CD4-positive, alpha-beta T cell (primary cell): ENCODE results near the gene MGAT1. TPM values are rescaled to one million over a fixed set of nuclear protein-coding genes. Genes with fewer than 3 reads are reported as not detected.

Experiments used
- ATAC-seq: fragments of 200-7000 bp; cut with Tn5 transposase; one replicate; pipeline ENCODE4 v1.10.0; 2022; ENCODE audit warnings: mild to moderate bottlenecking; ENCODE audit not compliant: poor library complexity
- CTCF ChIA-PET: fragments of 350-600 bp; sonication (Branson Sonifier 250); formaldehyde crosslinking; loops from one replicate; lab custom pipeline; 2021; ENCODE audit warnings: antibody characterized with exemption, inconsistent platforms; lab: Charles Lee
- POLR2A ChIA-PET: fragments of 350-600 bp; sonication (Branson Sonifier 250); formaldehyde crosslinking; loops from one replicate; lab custom pipeline; 2021; ENCODE audit warnings: antibody characterized with exemption, inconsistent platforms; lab: Charles Lee
- DNase-seq, 14 experiments: peaks; one replicate each; pipeline ENCODE4 v3.0.0-alpha.2; 2013 to 2020; ENCODE audit warnings: mixed read lengths in 2 of 14
- H3K27ac ChIP-seq, 2 donors: one replicate each; pipeline versions ENCODE4 v1.5.1 to v1.7.0; 2013; ENCODE audit warnings: low read length in 2 of 2, low read depth in 1 of 2, mild to moderate bottlenecking in 1 of 2
- H3K27me3 ChIP-seq, 2 experiments: 1 replicate in 1 of 2; 2 replicates in 1 of 2; pipeline versions ENCODE4 v1.6.1 to v1.7.0; 2013; ENCODE audit warnings: low read length in 2 of 2, control low read depth in 1 of 2, mild to moderate bottlenecking in 1 of 2, moderate library complexity in 1 of 2; ENCODE audit not compliant: insufficient read depth in 2 of 2, control insufficient read depth in 1 of 2
- H3K36me3 ChIP-seq: one replicate; pipeline ENCODE4 v1.6.1; 2013; ENCODE audit warnings: low read length, control low read depth; ENCODE audit not compliant: insufficient read depth
- H3K4me1 ChIP-seq: one replicate; pipeline ENCODE4 v1.6.1; 2013; ENCODE audit warnings: low read length, control low read depth; ENCODE audit not compliant: insufficient read depth
- H3K4me3 ChIP-seq: one replicate; pipeline ENCODE4 v1.5.1; 2013; ENCODE audit warnings: mild to moderate bottlenecking, low read length, moderate library complexity
- H3K9me3 ChIP-seq, 2 experiments: 1 replicate in 1 of 2; 2 replicates in 1 of 2; pipeline versions ENCODE4 v1.6.1 to v1.7.0; 2013; ENCODE audit warnings: low read length in 2 of 2, mild to moderate bottlenecking in 2 of 2, control low read depth in 1 of 2, moderate library complexity in 1 of 2; ENCODE audit not compliant: control insufficient read depth in 1 of 2, insufficient read depth in 1 of 2
- H3K27ac Mint-ChIP-seq: one replicate; pipeline ENCODE4 v1.8.0; 2020; ENCODE audit warnings: mixed read lengths
- H3K27me3 Mint-ChIP-seq: one replicate; pipeline ENCODE4 v1.8.0; 2021; ENCODE audit warnings: mixed read lengths
- H3K36me3 Mint-ChIP-seq: one replicate; pipeline ENCODE4 v1.8.0; 2021; ENCODE audit warnings: low read depth, mixed read lengths
- H3K4me1 Mint-ChIP-seq: one replicate; pipeline ENCODE4 v1.8.0; 2021; ENCODE audit warnings: low read depth, mixed read lengths
- H3K4me3 Mint-ChIP-seq: one replicate; pipeline ENCODE4 v1.8.0; 2020; ENCODE audit warnings: mild to moderate bottlenecking, mixed read lengths
- H3K9me3 Mint-ChIP-seq: one replicate; pipeline ENCODE4 v1.8.0; 2020; ENCODE audit warnings: mixed read lengths
- intact Hi-C, 2 experiments: fragments of 100-400 bp; cut with DNase I in 1 of 2; cut with micrococcal nuclease in 1 of 2; formaldehyde crosslinking; loops; one replicate each; pipeline versions ENCODE4 v1.15.1 to v1.9.0; 2023 to 2025; cut with DNase I, micrococcal nuclease
- total RNA-seq, 174 experiments: library from RNA in 2 of 174; stranded (reverse) in 2 of 174; gene quantifications; one replicate each; pipeline ENCODE4 v1.2.3 and lab custom pipeline; 2021 to 2026
- TF ChIP-seq, protein P1 (sequence below): fragments of 200-600 bp; IDR thresholded peaks from one replicate; pipeline ENCODE4 v1.8.0; 2022; ENCODE audit warnings: antibody characterized with exemption, mild to moderate bottlenecking

The MGAT1 gene
- total RNA-seq, 2 experiments from 2014 or later = 49.0 to 60.2 TPM

DNA sequence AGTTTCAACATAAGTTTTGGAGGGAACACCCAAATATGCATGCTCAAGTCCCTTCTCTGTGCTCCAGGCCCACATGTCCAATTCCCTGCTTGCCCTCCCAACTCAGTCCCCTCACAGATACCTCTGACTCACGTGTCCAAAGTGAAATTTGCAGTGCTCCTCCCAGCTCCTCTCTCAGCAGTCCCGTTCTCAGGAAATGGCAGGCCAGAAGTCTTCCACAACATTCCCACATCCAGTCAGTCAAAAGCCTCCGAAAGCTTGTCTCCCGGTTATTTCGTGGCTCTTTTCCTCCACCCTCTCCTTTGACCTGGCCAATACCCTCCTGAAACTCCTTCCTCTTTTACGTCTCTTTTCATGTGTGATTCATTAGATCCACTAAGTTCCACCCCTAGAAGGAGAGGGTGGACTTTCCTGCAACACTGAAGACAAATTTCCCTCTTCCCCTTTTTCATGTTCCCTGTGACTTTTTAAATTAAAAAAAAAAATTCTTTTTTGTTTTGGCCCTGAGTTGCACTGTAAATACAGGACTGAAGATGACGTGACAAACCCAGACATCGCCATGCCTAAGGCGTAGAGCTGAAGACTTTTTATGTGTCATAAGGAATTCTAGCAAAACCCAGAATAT, 12.8 kb upstream of the MGAT1 start:
- H3K9me3 Mint-ChIP-seq = no peaks in the 10 kb centered on the region
- Histone ChIP-seq H3K9me3 (no peaks in the 10 kb centered on the region), H3K36me3 (no peaks in the 10 kb centered on the region), H3K4me3 (no peak overlapping the region), H3K27ac (no peak overlapping the region), H3K4me1 (peaks cover 33% of the 10 kb centered on the region), H3K27me3 (no peaks in the 10 kb centered on the region)
- H3K27me3 Mint-ChIP-seq = no peaks in the 10 kb centered on the region
- H3K36me3 Mint-ChIP-seq = peaks cover 3% of the 10 kb centered on the region
- TF ChIP-seq, protein P1, sequence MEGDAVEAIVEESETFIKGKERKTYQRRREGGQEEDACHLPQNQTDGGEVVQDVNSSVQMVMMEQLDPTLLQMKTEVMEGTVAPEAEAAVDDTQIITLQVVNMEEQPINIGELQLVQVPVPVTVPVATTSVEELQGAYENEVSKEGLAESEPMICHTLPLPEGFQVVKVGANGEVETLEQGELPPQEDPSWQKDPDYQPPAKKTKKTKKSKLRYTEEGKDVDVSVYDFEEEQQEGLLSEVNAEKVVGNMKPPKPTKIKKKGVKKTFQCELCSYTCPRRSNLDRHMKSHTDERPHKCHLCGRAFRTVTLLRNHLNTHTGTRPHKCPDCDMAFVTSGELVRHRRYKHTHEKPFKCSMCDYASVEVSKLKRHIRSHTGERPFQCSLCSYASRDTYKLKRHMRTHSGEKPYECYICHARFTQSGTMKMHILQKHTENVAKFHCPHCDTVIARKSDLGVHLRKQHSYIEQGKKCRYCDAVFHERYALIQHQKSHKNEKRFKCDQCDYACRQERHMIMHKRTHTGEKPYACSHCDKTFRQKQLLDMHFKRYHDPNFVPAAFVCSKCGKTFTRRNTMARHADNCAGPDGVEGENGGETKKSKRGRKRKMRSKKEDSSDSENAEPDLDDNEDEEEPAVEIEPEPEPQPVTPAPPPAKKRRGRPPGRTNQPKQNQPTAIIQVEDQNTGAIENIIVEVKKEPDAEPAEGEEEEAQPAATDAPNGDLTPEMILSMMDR = no peak
- ChIA-PET POLR2A (interaction anchor here (1.5 to 19.8 kb wide), 3 partner anchors 9 to 18 kb away, joined by 5 to 612 read pairs (median 6); no protein-coding TSS in a partner anchor), CTCF (interaction anchor here (1.3 kb wide), 1 partner anchor 54 kb away, joined by 3 read pairs; no protein-coding TSS in a partner anchor)
- intact Hi-C loops = no loop called here
- peak overlapping the region; percentile 57 for H3K27ac Mint-ChIP-seq
- H3K4me1 Mint-ChIP-seq = peaks cover 58% of the 10 kb centered on the region
- ATAC-seq (no peak), DNase-seq (peak in 2 of 14 experiments; percentile 48 to 59)
- peak overlapping the region; percentile 38 for H3K4me3 Mint-ChIP-seq

DNA sequence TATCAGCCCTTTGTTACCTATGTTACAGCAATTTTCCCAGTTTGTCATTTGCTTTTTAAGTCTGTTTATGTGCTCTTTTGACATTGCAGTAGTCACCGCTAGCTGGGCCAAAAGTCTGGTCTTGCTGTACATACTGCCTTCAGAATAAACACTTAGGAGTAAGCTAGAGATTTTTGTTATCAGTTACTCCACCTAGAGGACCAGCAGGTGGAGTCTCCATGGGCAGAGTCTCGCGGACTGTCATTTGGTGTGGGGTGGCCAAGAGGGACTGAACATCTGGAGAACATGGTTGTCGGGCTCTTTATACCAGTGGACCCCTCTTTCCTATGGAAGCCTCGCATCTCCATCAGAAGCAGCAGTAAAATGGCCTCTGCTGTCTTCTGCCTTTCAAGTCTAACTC, 10.8 kb upstream of the MGAT1 start:
- H3K27me3 ChIP-seq = no peaks in the 10 kb centered on the region
- no peaks in the 10 kb centered on the region for H3K9me3 ChIP-seq
- H3K36me3 ChIP-seq = no peaks in the 10 kb centered on the region
- Mint-ChIP-seq H3K36me3 (peaks cover 12% of the 10 kb centered on the region), H3K4me3 (peak overlapping the region; percentile 68), H3K4me1 (peaks cover 78% of the 10 kb centered on the region), H3K27me3 (no peaks in the 10 kb centered on the region), H3K27ac (peak overlapping the region; percentile 94), H3K9me3 (no peaks in the 10 kb centered on the region)
- ATAC-seq (no peak), DNase-seq (peak in 3 of 14 experiments; percentile 20 to 44 (median 31))
- intact Hi-C loops = loop anchor here in 1 of 2 experiments (1.0 kb wide), 1 partner anchor 29 kb away; no protein-coding TSS in a partner anchor
- no peak overlapping the region for H3K27ac ChIP-seq
- TF ChIP-seq, protein P1 = no peak
- ChIA-PET POLR2A (interaction anchor here (1.5 to 19.8 kb wide), 3 partner anchors 9 to 20 kb away, joined by 3 to 612 read pairs (median 54); partner anchors contain the start of gene MGAT1), CTCF (interaction anchor here (0.6 to 4.3 kb wide), 8 partner anchors 11 to 55 kb away, joined by 3 to 34 read pairs (median 5); no protein-coding TSS in a partner anchor)
- H3K4me1 ChIP-seq = peaks cover 42% of the 10 kb centered on the region
- no peak overlapping the region for H3K4me3 ChIP-seq

DNA sequence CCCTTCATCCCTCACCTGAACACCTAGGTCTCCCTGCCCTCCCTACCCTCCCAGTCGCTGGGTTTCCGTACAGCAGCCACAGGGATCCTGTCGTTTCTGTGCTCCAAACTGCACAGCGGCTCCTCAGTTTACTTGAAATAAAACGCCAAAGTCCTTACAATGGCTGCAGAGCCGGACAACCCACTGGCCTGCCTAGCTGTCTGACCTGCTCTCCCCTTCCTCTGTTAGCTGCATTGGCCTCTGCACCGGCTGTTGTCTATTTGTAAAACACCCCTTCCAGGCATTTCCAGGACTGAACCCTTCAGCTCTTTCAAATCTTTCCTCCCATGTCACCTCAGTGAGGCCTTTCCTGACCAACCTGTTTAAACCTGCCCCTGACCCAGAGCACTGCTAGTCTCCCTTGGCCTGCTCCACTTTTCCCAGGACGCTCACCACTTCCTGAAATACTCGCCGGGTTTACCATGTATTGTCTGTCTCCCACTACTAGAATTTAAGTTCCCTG, 9.1 kb upstream of the MGAT1 start:
- peaks cover 53% of the 10 kb centered on the region for H3K4me1 ChIP-seq
- intact Hi-C loops = loop anchor here (1.0 to 2.0 kb wide), 2 partner anchors 48 to 49 kb away; partner anchors contain the start of gene ZFP62 (in 1 of the 2)
- H3K9me3 Mint-ChIP-seq = no peaks in the 10 kb centered on the region

More for the DNA sequence above, 9.1 kb upstream of the MGAT1 start:
- Histone ChIP-seq H3K9me3 (no peaks in the 10 kb centered on the region), H3K27ac (peak overlapping the region; percentile 95 to 98), H3K4me3 (peak overlapping the region; percentile 80), H3K36me3 (peaks cover 3% of the 10 kb centered on the region), H3K27me3 (no peaks in the 10 kb centered on the region)
- no peaks in the 10 kb centered on the region for H3K27me3 Mint-ChIP-seq
- peaks cover 83% of the 10 kb centered on the region for H3K4me1 Mint-ChIP-seq
- H3K27ac Mint-ChIP-seq = peak overlapping the region; percentile 94
- H3K36me3 Mint-ChIP-seq = peaks cover 16% of the 10 kb centered on the region
- peak overlapping the region; percentile 87 for H3K4me3 Mint-ChIP-seq
- ATAC-seq (no peak), DNase-seq (no peak)
- TF ChIP-seq, protein P1 = no peak
- ChIA-PET POLR2A (interaction anchor here (4.4 to 19.8 kb wide), 2 partner anchors 9 to 22 kb away, joined by 54 to 612 read pairs; partner anchors contain the start of gene MGAT1), CTCF (interaction anchor here (0.6 to 4.3 kb wide), 3 partner anchors 19 to 49 kb away, joined by 3 to 34 read pairs (median 7); partner anchors contain the start of gene ZFP62)
